Lower leg skin (tissue), 4 donors: Measurements from ENCODE around the gene GRAMD2A. TPM values are rescaled to one million over a fixed set of nuclear protein-coding genes. Genes with fewer than 3 reads are reported as not detected.

Source experiments
- DNase-seq, 2 donors: peaks; one replicate each; pipeline ENCODE4 v3.0.0-alpha.2; 2019; ENCODE audit warnings: low spot score in 2 of 2
- H3K4me3 ChIP-seq: fragments of 200-600 bp; sonication (generic); 2 replicates; pipeline ENCODE4 v1.5.1; 2017; ENCODE audit warnings: mild to moderate bottlenecking, low read depth; ENCODE audit not compliant: poor library complexity, severe bottlenecking
- POLR2A ChIP-seq, 2 donors: fragments of 450-650 bp; IDR thresholded peaks; one replicate each; pipeline ENCODE4 v1.6.1; 2016 to 2017; ENCODE audit warnings: antibody characterized with exemption in 2 of 2, mild to moderate bottlenecking in 1 of 2, moderate library complexity in 1 of 2
- WGBS, 2 donors: methylation state at CpG; one replicate each; pipeline ENCODE4 v1.1.5; 2018; 5-methylcytosine and 5-hydroxymethylcytosine counted together
- intact Hi-C: fragments of 100-400 bp; cut with DNase I; formaldehyde crosslinking; loops from one replicate; pipeline ENCODE4 v1.15.0; 2023; ENCODE audit warnings: low total_unique reads
- total RNA-seq, 4 donors: library from RNA; depleted of rRNA; stranded (reverse); fragments of >200 nt; gene quantifications; one replicate each; pipeline ENCODE4 v1.1.0, GENCODE V29; 2016
- TF ChIP-seq, protein P1 (sequence below), 3 donors: fragments of 450-650 bp; IDR thresholded peaks; one replicate each; pipeline ENCODE4 v1.5.1; 2016; ENCODE audit warnings: antibody characterized with exemption in 3 of 3, mild to moderate bottlenecking in 3 of 3, moderate library complexity in 2 of 3

The GRAMD2A gene
- total RNA-seq, 4 donors from 2014 or later: 4.6 to 5.9 (median 5.1) TPM

- no peak for DNase-seq
- intact Hi-C loops: no loop called here
- no peak for TF ChIP-seq POLR2A (IDR thresholded peaks at IDR 0.05)
- TF ChIP-seq, protein P1, sequence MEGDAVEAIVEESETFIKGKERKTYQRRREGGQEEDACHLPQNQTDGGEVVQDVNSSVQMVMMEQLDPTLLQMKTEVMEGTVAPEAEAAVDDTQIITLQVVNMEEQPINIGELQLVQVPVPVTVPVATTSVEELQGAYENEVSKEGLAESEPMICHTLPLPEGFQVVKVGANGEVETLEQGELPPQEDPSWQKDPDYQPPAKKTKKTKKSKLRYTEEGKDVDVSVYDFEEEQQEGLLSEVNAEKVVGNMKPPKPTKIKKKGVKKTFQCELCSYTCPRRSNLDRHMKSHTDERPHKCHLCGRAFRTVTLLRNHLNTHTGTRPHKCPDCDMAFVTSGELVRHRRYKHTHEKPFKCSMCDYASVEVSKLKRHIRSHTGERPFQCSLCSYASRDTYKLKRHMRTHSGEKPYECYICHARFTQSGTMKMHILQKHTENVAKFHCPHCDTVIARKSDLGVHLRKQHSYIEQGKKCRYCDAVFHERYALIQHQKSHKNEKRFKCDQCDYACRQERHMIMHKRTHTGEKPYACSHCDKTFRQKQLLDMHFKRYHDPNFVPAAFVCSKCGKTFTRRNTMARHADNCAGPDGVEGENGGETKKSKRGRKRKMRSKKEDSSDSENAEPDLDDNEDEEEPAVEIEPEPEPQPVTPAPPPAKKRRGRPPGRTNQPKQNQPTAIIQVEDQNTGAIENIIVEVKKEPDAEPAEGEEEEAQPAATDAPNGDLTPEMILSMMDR (IDR thresholded peaks at IDR 0.05): no peak
- 74 to 76% methylated on average over 8 of the region's 8 CpGs for WGBS, 2 donors
- no peak overlapping the region for H3K4me3 ChIP-seq
These were observed 3.7 kb downstream of the GRAMD2A start for GRCh38 chr15:72193836-72194396.

DNA sequence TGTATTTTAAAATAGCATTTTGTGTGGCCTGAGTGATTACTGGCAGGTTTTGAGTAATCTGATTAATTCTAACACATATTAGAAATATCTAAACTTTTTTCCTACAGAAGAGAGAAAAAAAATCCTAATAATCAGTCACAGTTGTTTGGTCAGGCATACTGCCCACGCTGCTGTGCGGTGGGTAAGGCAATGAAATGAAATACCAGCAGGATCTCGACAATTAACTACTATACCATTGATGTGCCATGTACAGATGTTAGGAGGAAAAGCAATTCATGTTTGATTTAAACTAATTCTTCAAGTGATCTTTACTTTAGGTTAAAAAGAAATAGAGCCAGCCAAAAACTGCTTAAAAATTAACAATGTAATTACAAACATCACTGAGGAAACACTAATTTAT, 5.2 kb downstream of the GRAMD2A start:
- no peak overlapping the region for H3K4me3 ChIP-seq
- intact Hi-C loops: no loop called here
- WGBS, 2 donors: 60 to 67% methylated on average over 3 of the region's 3 CpGs
- DNase-seq: no peak
- TF ChIP-seq, protein P1 (IDR thresholded peaks at IDR 0.05): no peak
- TF ChIP-seq POLR2A (IDR thresholded peaks at IDR 0.05): no peak

DNA sequence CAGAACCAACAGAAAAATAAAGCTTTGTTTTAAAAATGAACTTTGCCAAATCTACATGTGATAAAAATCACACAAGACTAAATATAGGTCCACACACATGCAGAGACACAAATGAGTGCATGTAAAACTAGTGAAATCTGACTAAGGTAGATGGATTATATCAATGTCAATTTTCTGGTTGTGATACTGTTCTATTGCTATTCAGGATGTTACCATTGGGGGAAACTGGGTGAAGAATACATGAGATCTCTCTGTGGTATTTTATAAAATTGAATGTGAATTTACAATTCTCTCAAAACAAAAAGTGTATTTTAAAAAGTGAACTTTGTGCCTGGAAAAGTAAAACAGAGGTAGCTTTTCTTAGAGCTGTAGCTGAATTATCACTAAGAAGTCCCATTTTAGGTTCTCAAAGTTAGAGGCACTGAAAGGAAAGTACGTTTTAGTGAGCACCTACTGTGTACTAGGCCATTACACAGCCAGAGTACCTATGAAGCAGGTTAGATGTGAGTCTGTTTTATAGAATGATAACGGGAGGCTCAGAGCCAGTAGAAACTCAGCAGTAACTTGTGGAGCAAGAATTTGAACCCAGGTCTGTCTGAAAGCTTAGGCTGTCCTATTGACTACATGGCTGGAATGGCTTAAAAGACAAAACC, 8.2 kb downstream of the GRAMD2A start:
- TF ChIP-seq POLR2A (IDR thresholded peaks at IDR 0.05): no peak
- TF ChIP-seq, protein P1 (IDR thresholded peaks at IDR 0.05): no peak
- no peak for DNase-seq
- intact Hi-C loops: no loop called here
- 89 to 95% methylated on average over 2 of the region's 2 CpGs for WGBS, 2 donors
- H3K4me3 ChIP-seq: no peak overlapping the region

- WGBS, 2 donors: 6 to 16% methylated on average over 16 to 32 of the region's 34 CpGs
- no peak overlapping the region for H3K4me3 ChIP-seq
- TF ChIP-seq, protein P1 (IDR thresholded peaks at IDR 0.05): no peak
- no peak for TF ChIP-seq POLR2A (IDR thresholded peaks at IDR 0.05)
- no peak for DNase-seq
- intact Hi-C loops: no loop called here
These were observed 13.3 kb downstream of the GRAMD2A start for GRCh38 chr15:72184165-72184811.

- H3K4me3 ChIP-seq: no peak overlapping the region
- no peak for DNase-seq
- TF ChIP-seq, protein P1 (IDR thresholded peaks at IDR 0.05): no peak
- no peak for TF ChIP-seq POLR2A (IDR thresholded peaks at IDR 0.05)
- 18 to 35% methylated on average over 12 of the region's 12 CpGs for WGBS, 2 donors
- intact Hi-C loops: no loop called here
These were observed 13.8 kb downstream of the GRAMD2A start for GRCh38 chr15:72183781-72184164.
